Ovary (tissue), 9 donors: Measurements from ENCODE around the gene KRTAP5-3. TPM values are rescaled to one million over a fixed set of nuclear protein-coding genes. Genes with fewer than 3 reads are reported as not detected.

Experiments
- DNase-seq, 5 donors: peaks; one replicate each; pipeline ENCODE4 v3.0.0-alpha.2; 2019 to 2020
- H3K27ac ChIP-seq, 2 donors: fragments of 200-600 bp; one replicate each; pipeline versions ENCODE4 v1.5.1 to v1.8.0; 2019 to 2022
- H3K27me3 ChIP-seq: fragments of 200-600 bp; one replicate; pipeline ENCODE4 v1.8.0; 2022
- H3K36me3 ChIP-seq: fragments of 200-600 bp; sonication (generic); one replicate; pipeline ENCODE4 v1.5.1; 2019
- H3K4me1 ChIP-seq: one replicate; pipeline ENCODE4 v1.8.1; 2013; ENCODE audit warnings: mild to moderate bottlenecking, moderate library complexity; ENCODE audit not compliant: insufficient read depth
- H3K4me3 ChIP-seq: fragments of 200-600 bp; sonication (generic); one replicate; pipeline ENCODE4 v1.5.1; 2017
- H3K9me3 ChIP-seq, 2 donors: fragments of 200-600 bp in 1 of 2; sonication (generic) in 1 of 2; one replicate each; pipeline versions ENCODE4 v1.5.1 to v1.8.1; 2013 to 2019; ENCODE audit warnings: mild to moderate bottlenecking in 1 of 2, moderate library complexity in 1 of 2
- EP300 ChIP-seq: sonication (generic); formaldehyde crosslinking; IDR thresholded peaks from one replicate; pipeline ENCODE4 v1.6.1; 2017; ENCODE audit warnings: antibody characterized with exemption
- POLR2A ChIP-seq: fragments of 450-650 bp; IDR thresholded peaks from one replicate; pipeline ENCODE4 v1.6.1; 2017; ENCODE audit warnings: antibody characterized with exemption, mild to moderate bottlenecking, moderate library complexity
- WGBS, 3 donors: extraction: QIAGEN DNeasy Blood & Tissue Kit in 1 of 3; methylation state at CpG; one replicate each; pipeline versions ENCODE4 v1.1.5 to v1.1.7; 2013 to 2017; 5-methylcytosine and 5-hydroxymethylcytosine counted together
- intact Hi-C, 4 donors: fragments of 100-400 bp; cut with DNase I; formaldehyde crosslinking; loops; one replicate each; pipeline versions ENCODE4 v1.11.0 to v1.15.1; 2022 to 2023
- polyA plus RNA-seq, 2 donors: library from polyadenylated mRNA; stranded (reverse); fragments of 200-250 nt in 1 of 2; fragments of 350-450 nt in 1 of 2; fragmentation: Illumina TruSeq in 1 of 2; extraction: RNeasy Lipid Tissue Mini Kit (QIAGEN cat#74804) in 1 of 2; gene quantifications; one replicate each; pipeline ENCODE4 v1.2.3, GENCODE V29; 2013 to 2014
- total RNA-seq, 7 donors: library from RNA; depleted of rRNA in 2 of 7; stranded (reverse); fragments of >200 nt in 2 of 7; fragmentation: NEBNext Ultra II Directional in 3 of 7; extraction: Animal tissue kit (Norgen Biotek cat#: 25700) in 3 of 7; gene quantifications; one replicate each; pipeline versions ENCODE4 v1.1.0 to v1.2.4, GENCODE V29; 2016 to 2023
- TF ChIP-seq, protein P1 (sequence below), 3 donors: fragments of 450-650 bp in 2 of 3; fragments of 200-600 bp in 1 of 3; IDR thresholded peaks; one replicate each; pipeline versions ENCODE4 v1.5.1 to v1.8.0; 2016 to 2022; ENCODE audit warnings: antibody characterized with exemption in 3 of 3, mild to moderate bottlenecking in 1 of 3
- donor health status: DM: no; HTN: no; CAD: no; lungs with moderate emphysema.
- donor health status: DM: no; HTN: no; CAD: no.
- donor health status: Bipolar disorder and iron deficiency.
- donor health status: DM: yes; HTN: yes; CAD: no.
- donor health status: DM: no; HTN: no; CAD: no.
- donor health status: DM: yes; HTN: yes; CAD: no.

KRTAP5-3 gene
- total and polyA plus RNA-seq, 9 donors: not detected

- Histone ChIP-seq H3K27ac (no peak overlapping the region), H3K9me3 (no peaks in the 10 kb centered on the region), H3K27me3 (no peaks in the 10 kb centered on the region), H3K4me3 (no peak overlapping the region), H3K36me3 (no peaks in the 10 kb centered on the region), H3K4me1 (no peaks in the 10 kb centered on the region)
- intact Hi-C loops: no loop called here
- no peak for TF ChIP-seq POLR2A
- TF ChIP-seq EP300: no peak
- TF ChIP-seq, protein P1, sequence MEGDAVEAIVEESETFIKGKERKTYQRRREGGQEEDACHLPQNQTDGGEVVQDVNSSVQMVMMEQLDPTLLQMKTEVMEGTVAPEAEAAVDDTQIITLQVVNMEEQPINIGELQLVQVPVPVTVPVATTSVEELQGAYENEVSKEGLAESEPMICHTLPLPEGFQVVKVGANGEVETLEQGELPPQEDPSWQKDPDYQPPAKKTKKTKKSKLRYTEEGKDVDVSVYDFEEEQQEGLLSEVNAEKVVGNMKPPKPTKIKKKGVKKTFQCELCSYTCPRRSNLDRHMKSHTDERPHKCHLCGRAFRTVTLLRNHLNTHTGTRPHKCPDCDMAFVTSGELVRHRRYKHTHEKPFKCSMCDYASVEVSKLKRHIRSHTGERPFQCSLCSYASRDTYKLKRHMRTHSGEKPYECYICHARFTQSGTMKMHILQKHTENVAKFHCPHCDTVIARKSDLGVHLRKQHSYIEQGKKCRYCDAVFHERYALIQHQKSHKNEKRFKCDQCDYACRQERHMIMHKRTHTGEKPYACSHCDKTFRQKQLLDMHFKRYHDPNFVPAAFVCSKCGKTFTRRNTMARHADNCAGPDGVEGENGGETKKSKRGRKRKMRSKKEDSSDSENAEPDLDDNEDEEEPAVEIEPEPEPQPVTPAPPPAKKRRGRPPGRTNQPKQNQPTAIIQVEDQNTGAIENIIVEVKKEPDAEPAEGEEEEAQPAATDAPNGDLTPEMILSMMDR (IDR thresholded peaks at IDR 0.05): no peak
- DNase-seq: no peak
- 52 to 59% (median 53%) methylated on average over 32 of the region's 32 CpGs for WGBS, 3 donors
These were observed 32.0 kb upstream of the KRTAP5-3 start for GRCh38 chr11:1640076-1640946.

DNA sequence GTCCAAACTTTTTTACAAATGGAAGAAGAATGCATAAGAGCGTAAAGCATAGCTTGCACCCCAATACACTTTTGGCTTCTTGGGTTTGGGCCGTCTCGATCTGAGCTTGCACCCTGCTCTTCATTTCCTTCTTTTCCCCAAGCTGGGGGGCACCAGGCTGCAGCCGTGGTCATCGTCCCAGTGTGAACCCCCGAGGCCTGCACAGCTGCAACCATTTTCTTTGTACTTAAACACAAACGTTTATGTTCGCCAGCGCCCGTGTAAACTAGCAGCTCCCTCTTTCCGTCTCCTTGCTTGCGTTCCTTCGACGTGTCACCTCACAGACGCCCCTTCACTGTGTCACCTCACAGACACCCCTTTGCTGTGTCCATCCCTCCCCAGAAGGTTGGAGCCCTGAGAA, 31.4 kb upstream of the KRTAP5-3 start:
- TF ChIP-seq POLR2A (no peak), EP300 (no peak)
- TF ChIP-seq, protein P1 (IDR thresholded peaks at IDR 0.05): no peak
- no peaks in the 10 kb centered on the region for H3K9me3 ChIP-seq
- H3K4me3 ChIP-seq: no peak overlapping the region
- whole genome bisulfite sequencing, 3 donors: 60 to 67% (median 64%) methylated on average over 15 of the region's 15 CpGs
- H3K27ac ChIP-seq: no peak overlapping the region
- H3K36me3 ChIP-seq: no peaks in the 10 kb centered on the region
- intact Hi-C loops: no loop called here
- H3K27me3 ChIP-seq: no peaks in the 10 kb centered on the region
- DNase-seq: no peak
- no peaks in the 10 kb centered on the region for H3K4me1 ChIP-seq

GRCh38 chr11:1639102-1639620, 30.9 kb upstream of the KRTAP5-3 start:
- 63 to 71% (median 65%) methylated on average over 18 of the region's 18 CpGs for WGBS, 3 donors
- intact Hi-C loops: no loop called here
- no peaks in the 10 kb centered on the region for H3K36me3 ChIP-seq
- DNase-seq: no peak
- no peaks in the 10 kb centered on the region for H3K27me3 ChIP-seq
- H3K4me3 ChIP-seq: no peak overlapping the region
- H3K4me1 ChIP-seq: no peaks in the 10 kb centered on the region
- no peaks in the 10 kb centered on the region for H3K9me3 ChIP-seq
- TF ChIP-seq POLR2A: no peak
- TF ChIP-seq EP300: no peak
- no peak overlapping the region for H3K27ac ChIP-seq

DNA sequence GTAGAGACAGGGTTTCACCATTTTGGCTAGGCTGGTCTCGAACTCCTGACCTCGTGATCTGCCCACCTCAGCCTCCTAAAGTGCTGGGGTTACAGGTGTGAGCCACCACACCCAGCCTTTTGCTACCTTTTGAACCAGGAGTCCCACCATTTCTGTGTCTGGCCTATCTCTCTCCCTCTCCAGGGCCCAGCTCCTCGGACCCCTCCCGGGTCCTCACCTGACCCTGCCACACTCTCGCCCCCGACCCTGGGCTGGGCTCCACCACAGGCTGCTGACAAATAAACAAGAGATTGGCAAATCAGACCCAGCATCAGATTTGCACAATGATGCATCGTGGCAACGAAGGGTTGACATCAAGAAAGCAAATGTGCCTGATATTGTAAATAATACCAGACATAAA, 30.1 kb upstream of the KRTAP5-3 start:
- intact Hi-C loops: no loop called here
- Histone ChIP-seq H3K36me3 (no peaks in the 10 kb centered on the region), H3K27me3 (no peaks in the 10 kb centered on the region), H3K27ac (no peak overlapping the region), H3K9me3 (no peaks in the 10 kb centered on the region), H3K4me1 (no peaks in the 10 kb centered on the region), H3K4me3 (no peak overlapping the region)
- DNase-seq: no peak
- 70 to 83% (median 82%) methylated on average over 8 of the region's 8 CpGs for WGBS, 3 donors
- TF ChIP-seq POLR2A: no peak
- no peak for TF ChIP-seq EP300

- Histone ChIP-seq H3K27me3 (no peaks in the 10 kb centered on the region), H3K4me1 (no peaks in the 10 kb centered on the region), H3K9me3 (no peaks in the 10 kb centered on the region), H3K27ac (no peak overlapping the region), H3K36me3 (no peaks in the 10 kb centered on the region), H3K4me3 (no peak overlapping the region)
- no peak for DNase-seq
- TF ChIP-seq, protein P1 (IDR thresholded peaks at IDR 0.05): no peak
- TF ChIP-seq POLR2A: no peak
- WGBS, 3 donors: 81 to 90% (median 88%) methylated on average over 2 of the region's 2 CpGs
- intact Hi-C loops: no loop called here
These were observed 29.4 kb upstream of the KRTAP5-3 start for GRCh38 chr11:1637628-1638027.
